ENCODE results near the gene SLC2A1.

DNA sequence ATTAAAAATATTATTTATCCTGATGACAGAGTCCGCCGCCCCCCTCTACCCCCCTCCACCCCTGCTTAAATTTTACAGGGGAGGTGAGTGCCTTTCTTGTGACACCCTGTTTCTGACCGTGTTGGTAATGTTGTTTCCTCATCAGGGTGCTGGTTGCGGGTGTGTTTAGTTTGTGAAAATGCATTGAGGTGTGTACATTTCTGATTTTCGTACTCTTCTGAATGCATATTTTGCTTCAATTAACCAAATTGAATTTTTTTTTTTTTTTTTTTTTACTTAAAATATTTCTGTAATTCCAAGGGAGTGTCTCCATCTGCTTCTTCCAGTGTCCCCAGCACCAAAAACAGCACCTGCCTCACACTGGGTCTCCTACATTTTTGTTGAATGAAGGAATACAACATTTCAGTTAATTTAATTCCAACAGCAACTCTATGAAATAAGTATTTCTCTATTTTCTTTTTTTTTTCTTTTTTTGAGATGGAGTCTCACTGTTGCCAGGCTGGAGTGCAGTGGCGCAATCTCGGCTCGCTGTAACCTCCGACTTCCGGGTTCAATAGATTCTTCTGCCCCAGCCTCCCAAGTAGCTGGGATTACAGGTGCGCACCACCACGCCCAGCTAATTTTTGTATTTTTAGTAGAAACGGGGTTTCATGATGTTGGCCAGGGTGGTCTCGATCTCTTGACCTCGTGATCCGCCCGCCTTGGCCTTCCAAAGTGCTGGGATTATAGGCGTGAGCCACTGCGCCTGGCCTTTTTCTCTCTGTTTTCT, 5.6 kb upstream of the SLC2A1 start:
- TF ChIP-seq, protein P1, sequence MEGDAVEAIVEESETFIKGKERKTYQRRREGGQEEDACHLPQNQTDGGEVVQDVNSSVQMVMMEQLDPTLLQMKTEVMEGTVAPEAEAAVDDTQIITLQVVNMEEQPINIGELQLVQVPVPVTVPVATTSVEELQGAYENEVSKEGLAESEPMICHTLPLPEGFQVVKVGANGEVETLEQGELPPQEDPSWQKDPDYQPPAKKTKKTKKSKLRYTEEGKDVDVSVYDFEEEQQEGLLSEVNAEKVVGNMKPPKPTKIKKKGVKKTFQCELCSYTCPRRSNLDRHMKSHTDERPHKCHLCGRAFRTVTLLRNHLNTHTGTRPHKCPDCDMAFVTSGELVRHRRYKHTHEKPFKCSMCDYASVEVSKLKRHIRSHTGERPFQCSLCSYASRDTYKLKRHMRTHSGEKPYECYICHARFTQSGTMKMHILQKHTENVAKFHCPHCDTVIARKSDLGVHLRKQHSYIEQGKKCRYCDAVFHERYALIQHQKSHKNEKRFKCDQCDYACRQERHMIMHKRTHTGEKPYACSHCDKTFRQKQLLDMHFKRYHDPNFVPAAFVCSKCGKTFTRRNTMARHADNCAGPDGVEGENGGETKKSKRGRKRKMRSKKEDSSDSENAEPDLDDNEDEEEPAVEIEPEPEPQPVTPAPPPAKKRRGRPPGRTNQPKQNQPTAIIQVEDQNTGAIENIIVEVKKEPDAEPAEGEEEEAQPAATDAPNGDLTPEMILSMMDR (IDR thresholded peaks at IDR 0.05; ENCODE audit: insufficient read depth, low read depth, low read length) = no peak
- TF ChIP-seq EZH2 (IDR thresholded peaks at IDR 0.05; ENCODE audit: insufficient read depth, low read length) = no peak
